IgD-negative memory B cell (primary cell): Measurements from ENCODE around the gene ARRB1. TPM values are rescaled to one million over a fixed set of nuclear protein-coding genes. Genes with fewer than 3 reads are reported as not detected.
"Not testable (repeated sequence)": the region's sequence is repeated elsewhere in the genome, so short reads cannot be mapped to it uniquely, and the experiment has no call there.

Experiments
- H3K27ac Mint-ChIP-seq, 3 donors: one replicate each; pipeline ENCODE4 v1.8.0; 2020 to 2022; ENCODE audit warnings: mild to moderate bottlenecking in 3 of 3, mixed read lengths in 3 of 3, moderate library complexity in 1 of 3
- H3K27me3 Mint-ChIP-seq: one replicate; pipeline ENCODE4 v1.8.0; 2021; ENCODE audit warnings: mixed read lengths
- H3K36me3 Mint-ChIP-seq: one replicate; pipeline ENCODE4 v1.8.0; 2020; ENCODE audit warnings: mild to moderate bottlenecking, mixed read lengths
- H3K4me1 Mint-ChIP-seq, 3 donors: one replicate each; pipeline ENCODE4 v1.8.0; 2020 to 2022; ENCODE audit warnings: mixed read lengths in 3 of 3, mild to moderate bottlenecking in 1 of 3
- H3K4me3 Mint-ChIP-seq, 4 donors: one replicate each; pipeline ENCODE4 v1.8.0; 2020 to 2022; ENCODE audit warnings: mild to moderate bottlenecking in 4 of 4, mixed read lengths in 4 of 4, moderate library complexity in 3 of 4
- H3K9me3 Mint-ChIP-seq, 3 donors: one replicate each; pipeline ENCODE4 v1.8.0; 2020 to 2021; ENCODE audit warnings: mixed read lengths in 3 of 3, mild to moderate bottlenecking in 1 of 3
- polyA plus RNA-seq: library from polyadenylated mRNA; unstranded; fragments of 300-500 nt; fragmentation: Illumina TruSeq; gene quantifications from one replicate; pipeline ENCODE4 v1.2.3, GENCODE V29; 2021

Gene ARRB1
- polyA plus RNA-seq, 1 donor from 2014 or later = 3.0 TPM

GRCh38 chr11:75276186-75276585, 75.3 kb downstream of the ARRB1 start:
- H3K36me3 Mint-ChIP-seq = peaks cover 4% of the 10 kb centered on the region
- H3K9me3 Mint-ChIP-seq = no peaks in the 10 kb centered on the region
- peaks cover 16 to 20% (median 19%) of the 10 kb centered on the region in 3 donors for H3K4me1 Mint-ChIP-seq
- H3K4me3 Mint-ChIP-seq = peak overlapping the region in 2 of 4 donors; percentile 51 to 84
- H3K27ac Mint-ChIP-seq = peak overlapping the region in 2 of 3 donors; percentile 87 to 96
- H3K27me3 Mint-ChIP-seq = peaks cover 1% of the 10 kb centered on the region

GRCh38 chr11:75275581-75275980, 75.9 kb downstream of the ARRB1 start:
- H3K27ac Mint-ChIP-seq = peak overlapping the region; percentile 26 to 96 (median 96)
- peaks cover 4% of the 10 kb centered on the region for H3K36me3 Mint-ChIP-seq
- peak overlapping the region; percentile 9 to 93 (median 81) for H3K4me3 Mint-ChIP-seq
- peaks cover 19 to 22% (median 22%) of the 10 kb centered on the region in 3 donors for H3K4me1 Mint-ChIP-seq
- H3K27me3 Mint-ChIP-seq = no peaks in the 10 kb centered on the region
- no peaks in the 10 kb centered on the region for H3K9me3 Mint-ChIP-seq

- H3K9me3 Mint-ChIP-seq, H3K27ac Mint-ChIP-seq, H3K27me3 Mint-ChIP-seq, H3K4me3 Mint-ChIP-seq, H3K36me3 Mint-ChIP-seq: not testable (repeated sequence)
- peaks cover 17 to 22% (median 18%) of the 10 kb centered on the region in 3 donors for H3K4me1 Mint-ChIP-seq
Observed at GRCh38 chr11:75274716-75275115, 76.7 kb downstream of the ARRB1 start.

GRCh38 chr11:75273411-75274391, 77.8 kb downstream of the ARRB1 start:
- H3K4me1 Mint-ChIP-seq = peaks cover 17 to 22% (median 18%) of the 10 kb centered on the region in 3 donors
- H3K4me3 Mint-ChIP-seq = peak overlapping the region in 1 of 4 donors; percentile 52
- H3K27me3 Mint-ChIP-seq = no peaks in the 10 kb centered on the region
- peak overlapping the region in 1 of 3 donors; percentile 80 for H3K27ac Mint-ChIP-seq
- H3K36me3 Mint-ChIP-seq = peaks cover 4% of the 10 kb centered on the region
- H3K9me3 Mint-ChIP-seq = no peaks in the 10 kb centered on the region

GRCh38 chr11:75272821-75273301, 78.6 kb downstream of the ARRB1 start:
- H3K9me3 Mint-ChIP-seq = no peaks in the 10 kb centered on the region
- H3K27me3 Mint-ChIP-seq = no peaks in the 10 kb centered on the region
- no peak overlapping the region for H3K4me3 Mint-ChIP-seq
- peaks cover 4% of the 10 kb centered on the region for H3K36me3 Mint-ChIP-seq
- peaks cover 18 to 22% (median 19%) of the 10 kb centered on the region in 3 donors for H3K4me1 Mint-ChIP-seq
- peak overlapping the region in 1 of 3 donors; percentile 88 for H3K27ac Mint-ChIP-seq

- H3K4me1 Mint-ChIP-seq = peaks cover 18 to 22% (median 19%) of the 10 kb centered on the region in 3 donors
- H3K4me3 Mint-ChIP-seq = peak overlapping the region in 2 of 4 donors; percentile 54 to 63
- H3K27me3 Mint-ChIP-seq = no peaks in the 10 kb centered on the region
- peaks cover 4% of the 10 kb centered on the region for H3K36me3 Mint-ChIP-seq
- peak overlapping the region in 1 of 3 donors; percentile 88 for H3K27ac Mint-ChIP-seq
- no peaks in the 10 kb centered on the region for H3K9me3 Mint-ChIP-seq
Observed at GRCh38 chr11:75272391-75272790, 79.1 kb downstream of the ARRB1 start.

- peaks cover 18 to 19% (median 18%) of the 10 kb centered on the region in 3 donors for H3K4me1 Mint-ChIP-seq
- no peak overlapping the region for H3K4me3 Mint-ChIP-seq
- no peak overlapping the region for H3K27ac Mint-ChIP-seq
- H3K27me3 Mint-ChIP-seq = no peaks in the 10 kb centered on the region
- H3K36me3 Mint-ChIP-seq = peaks cover 2% of the 10 kb centered on the region
- H3K9me3 Mint-ChIP-seq = no peaks in the 10 kb centered on the region
Observed at GRCh38 chr11:75271730-75272129, 79.7 kb downstream of the ARRB1 start.

- peaks cover 14 to 17% (median 15%) of the 10 kb centered on the region in 3 donors for H3K4me1 Mint-ChIP-seq
- peaks cover 1% of the 10 kb centered on the region for H3K36me3 Mint-ChIP-seq
- no peak overlapping the region for H3K27ac Mint-ChIP-seq
- no peaks in the 10 kb centered on the region for H3K27me3 Mint-ChIP-seq
- no peak overlapping the region for H3K4me3 Mint-ChIP-seq
- no peaks in the 10 kb centered on the region for H3K9me3 Mint-ChIP-seq
Observed at GRCh38 chr11:75270896-75271418, 80.5 kb downstream of the ARRB1 start.

- Mint-ChIP-seq H3K9me3 (no peaks in the 10 kb centered on the region), H3K27ac (no peak overlapping the region), H3K27me3 (no peaks in the 10 kb centered on the region), H3K36me3 (peaks cover 1% of the 10 kb centered on the region), H3K4me3 (no peak overlapping the region), H3K4me1 (peaks cover 9 to 15% (median 12%) of the 10 kb centered on the region in 3 donors)
Observed at GRCh38 chr11:75269896-75270295, 81.6 kb downstream of the ARRB1 start.

GRCh38 chr11:75269367-75269660, 82.1 kb downstream of the ARRB1 start:
- Mint-ChIP-seq H3K27me3 (no peaks in the 10 kb centered on the region), H3K4me1 (peaks cover 10 to 18% (median 17%) of the 10 kb centered on the region in 3 donors), H3K36me3 (peaks cover 1% of the 10 kb centered on the region), H3K27ac (peak overlapping the region in 1 of 3 donors; percentile 57), H3K9me3 (no peaks in the 10 kb centered on the region), H3K4me3 (no peak overlapping the region)

- Mint-ChIP-seq H3K27me3 (no peaks in the 10 kb centered on the region), H3K27ac (peak overlapping the region in 1 of 3 donors; percentile 57), H3K4me3 (no peak overlapping the region), H3K36me3 (peaks cover 1% of the 10 kb centered on the region), H3K4me1 (peaks cover 15 to 23% (median 20%) of the 10 kb centered on the region in 3 donors), H3K9me3 (no peaks in the 10 kb centered on the region)
Observed at GRCh38 chr11:75268626-75269366, 82.7 kb downstream of the ARRB1 start.

- peaks cover 1% of the 10 kb centered on the region for H3K36me3 Mint-ChIP-seq
- no peaks in the 10 kb centered on the region for H3K9me3 Mint-ChIP-seq
- no peak overlapping the region for H3K4me3 Mint-ChIP-seq
- peaks cover 18 to 27% (median 19%) of the 10 kb centered on the region in 3 donors for H3K4me1 Mint-ChIP-seq
- no peaks in the 10 kb centered on the region for H3K27me3 Mint-ChIP-seq
- H3K27ac Mint-ChIP-seq = no peak overlapping the region
Observed at GRCh38 chr11:75267171-75267970, 84.1 kb downstream of the ARRB1 start.

GRCh38 chr11:75265851-75266531, 85.5 kb downstream of the ARRB1 start:
- Mint-ChIP-seq H3K4me1 (peaks cover 23 to 34% (median 23%) of the 10 kb centered on the region in 3 donors), H3K36me3 (peaks cover 1% of the 10 kb centered on the region), H3K4me3 (peak overlapping the region in 1 of 4 donors; percentile 71), H3K27ac (peak overlapping the region in 2 of 3 donors; percentile 91 to 94), H3K9me3 (no peaks in the 10 kb centered on the region), H3K27me3 (no peaks in the 10 kb centered on the region)

GRCh38 chr11:75264971-75265370, 86.5 kb downstream of the ARRB1 start:
- Mint-ChIP-seq H3K27me3 (no peaks in the 10 kb centered on the region), H3K4me3 (peak overlapping the region in 1 of 4 donors; percentile 71), H3K36me3 (peaks cover 1% of the 10 kb centered on the region), H3K9me3 (no peaks in the 10 kb centered on the region), H3K27ac (no peak overlapping the region), H3K4me1 (peaks cover 20 to 37% (median 22%) of the 10 kb centered on the region in 3 donors)
